IMR-90 (cell line): ENCODE measurements around the gene PPARG.

Experiments used
- CHD1 ChIP-seq: IDR thresholded peaks from 2 replicates; pipeline ENCODE4 v1.6.1; 2012; ENCODE audit warnings: low read depth, low read length, improper control_type of control experiment
- MXI1 ChIP-seq: IDR thresholded peaks from 2 replicates; pipeline ENCODE4 v1.6.1; 2012; ENCODE audit warnings: low read depth, mild to moderate bottlenecking, low read length, moderate library complexity, borderline replicate concordance
- POLR2A ChIP-seq: IDR thresholded peaks from 2 replicates; pipeline ENCODE4 v1.6.1; 2012; ENCODE audit warnings: mild to moderate bottlenecking, low read depth, low read length
- RCOR1 ChIP-seq: IDR thresholded peaks from 2 replicates; pipeline ENCODE4 v1.6.1; 2012; ENCODE audit warnings: mild to moderate bottlenecking, low read length, improper control_type of control experiment; ENCODE audit not compliant: insufficient replicate concordance
- RFX5 ChIP-seq: IDR thresholded peaks from 2 replicates; pipeline ENCODE4 v1.8.0; 2012; ENCODE audit warnings: low read depth, mild to moderate bottlenecking, low read length, moderate library complexity
- TF ChIP-seq, protein P1 (sequence below): conservative IDR thresholded peaks from 2 replicates; pipeline ENCODE4 v1.5.1; 2012; ENCODE audit warnings: mild to moderate bottlenecking, low read depth, low read length, improper control_type of control experiment

DNA sequence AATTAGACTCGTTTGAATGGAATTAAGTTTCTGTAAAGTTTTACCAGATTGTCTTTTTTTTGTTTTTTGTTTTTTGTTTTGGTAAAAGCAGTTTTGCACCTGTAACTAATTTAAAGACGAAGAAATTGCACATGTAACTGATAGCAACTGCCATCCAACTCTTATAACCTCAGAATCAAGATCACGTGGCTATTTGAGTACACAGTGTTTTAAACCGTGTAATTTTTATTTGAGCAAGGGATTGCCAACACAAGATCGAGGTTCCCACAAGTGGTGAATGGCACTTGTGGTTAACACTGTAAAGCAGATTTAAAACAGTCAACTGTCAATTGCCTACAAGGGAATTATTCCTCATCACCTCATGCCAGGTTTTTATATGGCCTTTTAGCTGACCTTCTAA is 67.3 kb downstream of the PPARG start:
- TF ChIP-seq MXI1 (no peak), RCOR1 (no peak), POLR2A (no peak), CHD1 (no peak), RFX5 (no peak)
- TF ChIP-seq, protein P1, sequence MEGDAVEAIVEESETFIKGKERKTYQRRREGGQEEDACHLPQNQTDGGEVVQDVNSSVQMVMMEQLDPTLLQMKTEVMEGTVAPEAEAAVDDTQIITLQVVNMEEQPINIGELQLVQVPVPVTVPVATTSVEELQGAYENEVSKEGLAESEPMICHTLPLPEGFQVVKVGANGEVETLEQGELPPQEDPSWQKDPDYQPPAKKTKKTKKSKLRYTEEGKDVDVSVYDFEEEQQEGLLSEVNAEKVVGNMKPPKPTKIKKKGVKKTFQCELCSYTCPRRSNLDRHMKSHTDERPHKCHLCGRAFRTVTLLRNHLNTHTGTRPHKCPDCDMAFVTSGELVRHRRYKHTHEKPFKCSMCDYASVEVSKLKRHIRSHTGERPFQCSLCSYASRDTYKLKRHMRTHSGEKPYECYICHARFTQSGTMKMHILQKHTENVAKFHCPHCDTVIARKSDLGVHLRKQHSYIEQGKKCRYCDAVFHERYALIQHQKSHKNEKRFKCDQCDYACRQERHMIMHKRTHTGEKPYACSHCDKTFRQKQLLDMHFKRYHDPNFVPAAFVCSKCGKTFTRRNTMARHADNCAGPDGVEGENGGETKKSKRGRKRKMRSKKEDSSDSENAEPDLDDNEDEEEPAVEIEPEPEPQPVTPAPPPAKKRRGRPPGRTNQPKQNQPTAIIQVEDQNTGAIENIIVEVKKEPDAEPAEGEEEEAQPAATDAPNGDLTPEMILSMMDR, result no peak
